Pulmonary artery endothelial cell (primary cell): ENCODE measurements around the gene LDLRAD3. TPM values are rescaled to one million over a fixed set of nuclear protein-coding genes. Genes with fewer than 3 reads are reported as not detected.

Experiments used
- DNase-seq: peaks from one replicate; pipeline ENCODE4 v3.0.0-alpha.2; 2011; ENCODE audit warnings: low read depth, low spot score
- total RNA-seq: library from RNA; depleted of rRNA; stranded (reverse); fragments of >200 nt; gene quantifications from 2 replicates; pipeline ENCODE4 v1.2.3, GENCODE V29; 2014

The LDLRAD3 gene
- total RNA-seq, 1 donor from 2014 or later = 9.5 TPM

DNA sequence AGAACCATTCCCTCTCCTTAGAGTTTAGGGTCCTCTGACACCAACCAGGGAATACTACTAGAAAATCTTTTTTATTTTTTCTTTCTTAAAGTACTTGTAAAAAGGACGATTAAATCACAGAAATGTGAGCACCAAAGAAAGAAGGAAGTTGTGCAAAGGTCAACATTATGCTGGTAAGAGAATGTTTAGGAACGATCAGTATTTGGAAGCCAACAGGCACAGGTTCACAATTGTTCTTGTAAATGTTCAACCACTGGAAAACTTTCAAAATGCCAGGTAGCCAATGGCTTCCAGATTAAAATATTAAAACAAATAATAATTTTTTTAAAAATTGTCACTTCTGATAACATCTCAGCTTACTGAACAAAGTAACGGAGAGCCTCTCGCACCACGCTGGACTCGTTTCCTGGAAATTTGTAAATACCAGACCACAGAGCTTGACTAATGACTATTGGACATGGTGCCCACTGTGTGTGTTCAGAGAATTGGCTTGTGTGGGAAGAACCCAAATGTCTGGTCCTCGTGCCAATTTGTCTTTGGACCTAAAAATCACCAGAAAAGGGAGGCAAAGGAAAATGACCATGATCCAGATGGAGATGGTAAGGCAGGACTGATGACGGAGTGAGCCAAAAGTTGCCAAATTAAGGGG, 324.6 kb downstream of the LDLRAD3 start:
- DNase-seq = no peak

DNA sequence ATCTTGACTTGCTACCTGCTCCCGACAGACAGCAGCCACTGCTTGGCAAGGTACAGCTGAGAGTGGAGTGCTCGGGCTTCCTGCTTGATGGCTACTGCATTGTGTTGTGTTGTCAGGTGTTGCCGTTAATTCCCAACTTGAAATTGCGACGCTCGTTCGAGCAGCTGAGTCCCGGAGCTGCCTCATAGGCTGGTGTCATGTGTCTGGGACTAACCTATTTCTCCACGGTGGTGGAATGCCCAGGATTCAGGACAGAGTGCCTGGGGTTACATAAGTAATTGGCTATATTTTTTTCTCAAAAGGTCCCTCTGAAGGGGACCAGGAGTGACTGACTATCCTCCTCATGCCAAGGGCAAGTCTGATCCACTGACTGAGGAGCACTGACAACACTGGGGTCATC, 326.8 kb downstream of the LDLRAD3 start:
- no peak for DNase-seq

DNA sequence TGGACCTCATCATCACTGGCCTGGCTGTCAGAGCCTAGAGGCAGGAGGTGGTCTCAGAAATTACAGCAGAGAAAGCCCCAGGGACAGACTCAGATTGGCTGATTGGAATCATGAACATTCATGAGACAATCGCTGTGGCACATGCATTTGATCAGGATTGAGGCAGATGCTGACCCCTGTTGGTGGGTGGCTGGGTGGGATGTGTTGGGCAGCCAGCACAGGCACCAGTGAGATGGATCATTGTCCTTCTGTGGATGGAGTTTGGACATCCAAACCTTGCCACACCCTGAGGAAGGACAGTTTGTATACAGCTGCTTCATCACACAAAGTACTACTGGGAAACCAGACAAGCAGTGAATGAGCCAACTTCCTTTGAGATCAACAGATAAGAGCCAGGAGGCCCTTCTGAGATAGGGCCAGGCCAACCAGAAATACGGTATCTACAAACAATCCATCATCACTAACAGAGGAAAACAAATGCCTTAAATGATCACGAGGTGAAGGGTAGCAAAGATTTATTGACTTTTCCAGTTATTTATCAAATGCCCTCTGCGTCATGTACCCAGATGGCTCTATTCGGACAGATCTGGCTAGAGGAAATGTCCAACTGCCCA, 328.0 kb downstream of the LDLRAD3 start:
- no peak for DNase-seq

DNA sequence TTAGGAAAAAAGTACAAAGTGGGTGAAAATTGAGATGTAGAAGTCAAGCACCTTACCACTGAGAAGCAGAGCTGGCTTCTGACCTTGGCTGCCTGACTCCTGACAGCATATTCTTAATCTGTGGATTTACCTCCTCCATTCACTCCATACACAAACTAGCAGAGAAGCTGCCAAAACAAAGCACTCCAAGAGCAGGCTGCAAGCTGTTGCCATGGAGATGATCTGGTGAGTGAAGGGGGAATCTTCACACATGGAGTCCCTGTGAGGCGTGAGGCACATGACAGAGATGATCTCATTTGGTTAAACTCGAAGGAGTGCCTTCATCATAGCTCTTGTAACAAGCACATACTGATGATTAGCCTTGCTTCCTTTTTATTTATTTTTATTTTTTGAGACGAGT, 329.2 kb downstream of the LDLRAD3 start:
- DNase-seq = no peak

DNA sequence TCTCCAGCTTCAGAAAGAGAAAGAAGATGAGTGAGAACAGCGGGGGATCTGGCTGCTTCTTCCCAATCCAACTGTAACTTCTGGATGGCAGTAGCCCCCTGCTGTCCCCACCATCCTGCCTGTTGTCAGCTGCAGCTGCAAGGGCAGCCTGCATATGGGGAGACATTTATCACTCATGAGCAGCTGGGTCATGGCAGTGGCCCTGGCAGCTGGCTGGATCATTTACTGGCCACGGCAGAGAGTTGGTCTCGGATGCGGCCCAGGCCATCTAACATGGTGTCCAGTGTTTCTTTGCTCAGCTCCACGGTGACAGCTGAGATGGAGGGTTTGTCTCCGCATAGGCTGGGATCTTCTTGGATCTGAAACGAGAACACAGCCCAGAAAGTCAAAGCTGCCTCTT, 330.6 kb downstream of the LDLRAD3 start:
- no peak for DNase-seq

DNA sequence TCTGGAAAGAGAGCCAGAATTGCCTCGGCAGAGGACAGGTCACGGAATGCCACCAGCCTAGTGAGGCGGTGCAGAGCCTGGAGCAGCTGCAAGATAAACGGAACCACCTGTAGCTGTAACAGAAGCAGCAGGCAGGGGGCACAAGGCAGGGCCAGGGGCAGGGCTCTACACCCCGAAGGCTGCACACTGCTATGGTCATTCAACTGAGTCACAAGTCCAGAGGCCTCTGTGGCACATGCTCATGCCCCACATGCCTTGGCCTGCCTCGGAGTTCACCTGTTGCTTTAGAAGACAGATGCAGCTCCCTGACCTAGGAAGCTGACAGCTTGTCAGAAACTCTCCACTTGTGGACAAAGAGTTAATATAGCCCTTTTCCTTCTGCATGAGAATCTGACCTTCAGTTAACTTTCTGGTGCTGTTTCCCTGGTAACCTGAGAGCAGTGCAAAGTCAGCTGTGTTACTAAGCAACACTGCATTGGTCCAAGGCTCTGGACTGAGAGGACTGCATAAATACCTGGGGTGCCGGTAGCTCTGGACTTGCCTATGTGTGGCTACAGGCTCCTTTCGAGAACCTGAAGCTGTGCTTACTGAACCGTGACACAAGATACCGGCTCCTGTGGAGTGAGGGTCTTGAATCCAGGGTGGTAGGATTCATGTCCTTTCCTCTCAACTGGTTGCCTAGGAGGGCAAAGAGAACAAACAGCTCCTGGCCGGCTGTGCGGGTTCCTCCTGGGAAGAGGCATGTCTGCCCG, 334.8 kb downstream of the LDLRAD3 start:
- no peak for DNase-seq

DNA sequence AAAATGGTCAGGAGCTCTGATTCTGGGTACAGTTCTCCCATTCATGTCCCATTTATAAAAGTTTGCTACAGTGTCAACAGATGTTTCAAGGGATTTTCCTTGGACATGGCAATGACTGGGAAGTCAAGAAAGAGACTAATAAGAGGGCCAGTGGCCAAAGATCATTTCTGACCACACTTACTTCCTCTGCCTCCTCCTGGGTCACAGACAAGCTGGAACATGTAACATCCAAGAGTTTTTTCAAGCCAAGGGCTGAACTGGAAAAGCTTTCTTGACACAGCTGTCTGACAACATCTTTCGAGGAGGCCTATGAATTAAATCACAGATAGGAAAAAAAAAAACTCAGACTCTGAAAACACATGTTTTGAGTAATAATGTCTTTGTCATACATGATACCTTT, 336.7 kb downstream of the LDLRAD3 start:
- DNase-seq = no peak
